ENCODE results near the gene COMMD3.

DNA sequence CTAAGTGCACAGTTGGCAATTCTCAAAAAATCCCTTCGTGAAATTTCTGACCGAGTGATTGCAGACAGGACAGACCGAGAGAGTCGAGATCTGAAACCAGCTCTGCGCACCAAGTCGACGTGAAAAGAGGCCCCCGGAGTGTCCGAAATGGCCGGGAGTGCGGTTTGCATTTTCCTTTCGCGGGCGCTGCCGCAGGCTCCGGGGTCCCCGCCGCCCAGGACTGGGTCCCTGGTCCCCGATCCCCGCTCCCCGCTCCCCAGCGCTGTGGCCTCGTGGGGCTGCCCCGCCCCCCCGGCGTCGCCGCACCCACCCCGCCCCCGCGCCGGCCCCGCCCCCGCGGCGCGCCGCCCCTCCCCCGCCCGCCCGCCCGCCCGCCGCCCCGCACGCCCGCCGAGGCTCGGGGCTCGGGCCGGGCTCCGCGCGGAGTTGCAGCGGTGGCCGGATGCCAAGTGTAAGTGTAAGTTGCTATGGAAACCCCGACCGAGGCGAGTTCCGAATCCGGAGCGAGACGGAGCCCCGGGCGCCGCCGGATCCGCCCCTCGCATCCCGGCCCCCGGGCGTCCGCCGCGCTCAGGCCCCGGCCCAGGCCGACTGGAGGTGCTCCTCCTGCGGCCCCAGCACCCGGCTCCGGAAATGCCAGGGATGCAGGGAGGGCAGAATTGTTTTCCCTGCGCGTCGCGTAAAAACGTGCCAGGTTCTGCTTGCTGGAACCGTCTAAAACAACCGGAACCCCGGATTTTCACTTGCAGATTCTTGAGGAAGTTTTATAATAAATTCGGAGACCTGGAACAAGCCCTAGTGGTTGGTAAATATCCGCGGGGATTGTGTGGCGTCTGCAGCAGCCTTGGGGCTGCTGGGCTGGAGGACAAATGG lies 9.3 kb downstream of the COMMD3 start:
- TF ChIP-seq, protein P1, sequence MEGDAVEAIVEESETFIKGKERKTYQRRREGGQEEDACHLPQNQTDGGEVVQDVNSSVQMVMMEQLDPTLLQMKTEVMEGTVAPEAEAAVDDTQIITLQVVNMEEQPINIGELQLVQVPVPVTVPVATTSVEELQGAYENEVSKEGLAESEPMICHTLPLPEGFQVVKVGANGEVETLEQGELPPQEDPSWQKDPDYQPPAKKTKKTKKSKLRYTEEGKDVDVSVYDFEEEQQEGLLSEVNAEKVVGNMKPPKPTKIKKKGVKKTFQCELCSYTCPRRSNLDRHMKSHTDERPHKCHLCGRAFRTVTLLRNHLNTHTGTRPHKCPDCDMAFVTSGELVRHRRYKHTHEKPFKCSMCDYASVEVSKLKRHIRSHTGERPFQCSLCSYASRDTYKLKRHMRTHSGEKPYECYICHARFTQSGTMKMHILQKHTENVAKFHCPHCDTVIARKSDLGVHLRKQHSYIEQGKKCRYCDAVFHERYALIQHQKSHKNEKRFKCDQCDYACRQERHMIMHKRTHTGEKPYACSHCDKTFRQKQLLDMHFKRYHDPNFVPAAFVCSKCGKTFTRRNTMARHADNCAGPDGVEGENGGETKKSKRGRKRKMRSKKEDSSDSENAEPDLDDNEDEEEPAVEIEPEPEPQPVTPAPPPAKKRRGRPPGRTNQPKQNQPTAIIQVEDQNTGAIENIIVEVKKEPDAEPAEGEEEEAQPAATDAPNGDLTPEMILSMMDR (IDR thresholded peaks at IDR 0.05): no peak
- TF ChIP-seq POLR2AphosphoS5 (IDR thresholded peaks at IDR 0.05; ENCODE audit: low read depth, low read length): no peak
